KMS-11 (cell line): ENCODE results near the gene CCDC33.

Experiments
- H2AFZ ChIP-seq: fragments of 200-600 bp; sonication (generic); 2 replicates; pipeline ENCODE4 v1.6.1; 2016; ENCODE audit warnings: antibody characterized with exemption, mixed run types, low read depth
- H3K27ac ChIP-seq: fragments of 200-600 bp; sonication (generic); 2 replicates; pipeline ENCODE4 v1.6.1; 2016; ENCODE audit warnings: mild to moderate bottlenecking, mixed run types
- H3K27me3 ChIP-seq: fragments of 200-600 bp; sonication (generic); 2 replicates; pipeline ENCODE4 v1.6.1; 2017; ENCODE audit warnings: mild to moderate bottlenecking, low read depth, mixed run types, moderate library complexity; ENCODE audit not compliant: insufficient read depth
- H3K36me3 ChIP-seq: fragments of 200-600 bp; sonication (generic); 2 replicates; pipeline ENCODE4 v1.6.1; 2017; ENCODE audit warnings: mild to moderate bottlenecking, mixed run types; ENCODE audit not compliant: insufficient read depth
- H3K4me1 ChIP-seq: fragments of 200-600 bp; sonication (generic); 2 replicates; pipeline ENCODE4 v1.6.1; 2016; ENCODE audit warnings: mild to moderate bottlenecking, low read depth, mixed run types; ENCODE audit not compliant: poor library complexity, severe bottlenecking
- H3K4me2 ChIP-seq: fragments of 200-600 bp; sonication (generic); 2 replicates; pipeline ENCODE4 v1.7.0; 2016; ENCODE audit warnings: mild to moderate bottlenecking, mixed run types
- H3K4me3 ChIP-seq: fragments of 200-600 bp; sonication (generic); IDR thresholded peaks from 2 replicates; pipeline ENCODE4 v1.6.1; 2017; ENCODE audit warnings: low read depth, low read length, mixed read lengths; ENCODE audit not compliant: insufficient read depth
- H3K79me2 ChIP-seq: fragments of 200-600 bp; sonication (generic); 2 replicates; pipeline ENCODE4 v1.6.1; 2016; ENCODE audit warnings: low read depth, mixed run types; ENCODE audit not compliant: insufficient read depth
- H3K9ac ChIP-seq: fragments of 200-600 bp; sonication (generic); 2 replicates; pipeline ENCODE4 v1.6.1; 2016; ENCODE audit warnings: mild to moderate bottlenecking, mixed run types
- H4K20me1 ChIP-seq: fragments of 200-600 bp; sonication (generic); 2 replicates; pipeline ENCODE4 v1.6.1; 2016; ENCODE audit warnings: mild to moderate bottlenecking, mixed run types; ENCODE audit not compliant: insufficient read depth
- TF ChIP-seq, protein P1 (sequence below): fragments of 200-600 bp; sonication (generic); conservative IDR thresholded peaks from 2 replicates; pipeline ENCODE4 v1.6.1; 2017; ENCODE audit warnings: low read depth, mild to moderate bottlenecking, antibody characterized with exemption, low read length, moderate library complexity, mixed read lengths

Gene CCDC33

DNA sequence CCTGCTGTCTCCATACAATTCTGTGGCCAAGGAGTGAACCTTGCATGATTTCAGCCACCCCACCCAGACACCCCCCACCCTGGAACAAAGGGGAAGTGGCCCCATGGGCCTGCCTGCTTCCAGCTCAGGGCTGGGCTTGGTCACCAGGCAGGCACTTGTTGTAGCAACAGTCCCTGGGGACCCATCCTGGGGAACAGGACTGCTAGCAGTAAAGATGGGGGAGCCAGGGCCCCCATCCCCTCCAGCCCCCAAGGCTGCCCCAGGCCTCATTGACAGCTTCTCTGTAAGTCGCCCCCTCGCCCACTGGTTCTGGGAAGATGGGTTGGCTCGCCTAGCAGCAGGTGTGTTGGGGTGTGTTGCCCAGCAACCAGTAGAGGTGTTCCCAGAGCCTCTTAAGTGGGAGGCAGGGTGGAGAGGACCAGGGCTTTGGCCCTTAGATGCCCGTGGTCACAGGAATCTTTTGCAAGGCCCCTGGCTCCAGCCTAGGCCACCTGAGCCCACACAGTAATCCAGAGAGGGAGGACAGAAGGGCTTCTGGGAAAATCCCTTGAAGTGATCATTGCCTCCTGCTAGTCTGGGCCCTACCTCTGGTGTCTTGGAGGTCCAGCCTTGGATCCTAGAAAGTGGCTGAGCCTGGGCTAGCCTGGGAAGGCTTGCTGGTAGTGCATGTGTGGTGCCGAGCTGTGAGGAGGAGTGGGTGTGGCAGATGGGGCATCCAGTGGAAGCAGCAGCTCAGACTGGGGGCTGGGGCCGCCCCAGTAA, 82.4 kb downstream of the CCDC33 start:
- no peaks in the 10 kb centered on the region for H3K36me3 ChIP-seq
- no peak overlapping the region for H3K27ac ChIP-seq
- peaks cover 16% of the 10 kb centered on the region; the same call in 1 of the 2 replicates for H3K27me3 ChIP-seq
- no peak overlapping the region for H3K4me2 ChIP-seq
- H4K20me1 ChIP-seq: no peaks in the 10 kb centered on the region
- TF ChIP-seq, protein P1, sequence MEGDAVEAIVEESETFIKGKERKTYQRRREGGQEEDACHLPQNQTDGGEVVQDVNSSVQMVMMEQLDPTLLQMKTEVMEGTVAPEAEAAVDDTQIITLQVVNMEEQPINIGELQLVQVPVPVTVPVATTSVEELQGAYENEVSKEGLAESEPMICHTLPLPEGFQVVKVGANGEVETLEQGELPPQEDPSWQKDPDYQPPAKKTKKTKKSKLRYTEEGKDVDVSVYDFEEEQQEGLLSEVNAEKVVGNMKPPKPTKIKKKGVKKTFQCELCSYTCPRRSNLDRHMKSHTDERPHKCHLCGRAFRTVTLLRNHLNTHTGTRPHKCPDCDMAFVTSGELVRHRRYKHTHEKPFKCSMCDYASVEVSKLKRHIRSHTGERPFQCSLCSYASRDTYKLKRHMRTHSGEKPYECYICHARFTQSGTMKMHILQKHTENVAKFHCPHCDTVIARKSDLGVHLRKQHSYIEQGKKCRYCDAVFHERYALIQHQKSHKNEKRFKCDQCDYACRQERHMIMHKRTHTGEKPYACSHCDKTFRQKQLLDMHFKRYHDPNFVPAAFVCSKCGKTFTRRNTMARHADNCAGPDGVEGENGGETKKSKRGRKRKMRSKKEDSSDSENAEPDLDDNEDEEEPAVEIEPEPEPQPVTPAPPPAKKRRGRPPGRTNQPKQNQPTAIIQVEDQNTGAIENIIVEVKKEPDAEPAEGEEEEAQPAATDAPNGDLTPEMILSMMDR: no peak
- H3K9ac ChIP-seq: no peak overlapping the region
- H3K4me1 ChIP-seq: no peaks in the 10 kb centered on the region
- no peak overlapping the region for H3K4me3 ChIP-seq
- no peak overlapping the region for H2AFZ ChIP-seq
- H3K79me2 ChIP-seq: no peaks in the 10 kb centered on the region

DNA sequence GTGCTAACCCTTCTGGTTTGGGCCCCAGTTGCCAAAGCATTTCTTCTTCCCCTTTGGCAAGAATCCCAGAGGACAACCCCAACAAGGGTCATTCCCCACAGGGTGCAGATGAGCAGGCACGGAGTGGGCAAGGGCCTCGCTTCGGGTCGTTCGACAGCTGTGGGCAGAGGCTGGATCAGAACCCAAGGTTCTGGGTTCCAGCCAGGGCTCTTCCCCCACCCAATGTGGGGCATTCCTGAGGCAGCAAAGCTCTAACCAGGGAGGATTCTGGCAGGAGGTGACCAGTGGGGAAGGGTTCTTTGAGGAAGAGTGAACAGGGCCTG, 83.0 kb downstream of the CCDC33 start:
- TF ChIP-seq, protein P1: no peak
- Histone ChIP-seq H4K20me1 (no peaks in the 10 kb centered on the region), H2AFZ (no peak overlapping the region), H3K4me1 (no peaks in the 10 kb centered on the region), H3K27me3 (peaks cover 16% of the 10 kb centered on the region; the same call in 1 of the 2 replicates), H3K36me3 (no peaks in the 10 kb centered on the region), H3K79me2 (no peaks in the 10 kb centered on the region), H3K27ac (no peak overlapping the region), H3K9ac (no peak overlapping the region), H3K4me3 (no peak overlapping the region), H3K4me2 (no peak overlapping the region)

DNA sequence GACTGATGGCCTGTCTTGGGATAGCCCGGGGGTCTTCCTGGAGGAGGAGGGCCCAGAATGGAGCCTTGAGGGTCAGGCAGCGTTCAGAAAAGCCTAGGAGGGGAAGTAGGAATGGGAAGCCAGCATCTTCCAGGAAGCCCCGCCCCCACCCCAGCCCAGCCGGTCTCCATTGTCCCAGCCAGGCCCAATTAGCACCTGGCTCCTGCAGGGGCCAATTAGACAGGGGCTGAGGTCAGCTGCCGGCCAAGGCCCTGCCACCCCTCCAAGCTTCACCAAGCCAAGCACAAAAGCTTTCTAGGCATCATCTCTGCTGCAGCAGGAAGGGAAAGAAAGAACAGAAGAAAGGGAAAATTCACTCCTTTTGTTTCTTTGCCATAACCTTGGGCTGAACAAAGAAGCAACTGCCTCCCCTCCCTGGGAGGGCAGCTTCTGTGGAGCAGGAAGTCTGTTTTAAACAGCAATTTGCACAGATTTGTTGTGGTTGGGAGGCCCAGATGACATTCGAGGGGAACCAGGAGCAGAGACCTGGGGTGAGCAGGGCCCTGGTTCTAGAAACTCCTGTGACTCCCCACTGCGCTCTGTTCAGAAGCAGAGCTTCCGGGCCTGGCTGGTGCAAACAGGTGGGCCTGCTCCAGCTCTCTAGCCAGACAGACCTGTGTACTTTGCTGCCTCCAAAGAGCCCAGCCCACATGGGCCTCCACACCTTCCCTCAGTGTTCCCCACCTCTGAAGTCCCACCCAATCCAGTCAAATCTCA, 83.6 kb downstream of the CCDC33 start:
- Histone ChIP-seq H3K9ac (no peak overlapping the region), H3K4me2 (no peak overlapping the region), H3K4me3 (no peak overlapping the region), H4K20me1 (no peaks in the 10 kb centered on the region), H3K27ac (no peak overlapping the region), H3K27me3 (peaks cover 16% of the 10 kb centered on the region; the same call in 1 of the 2 replicates), H3K36me3 (no peaks in the 10 kb centered on the region), H2AFZ (no peak overlapping the region), H3K79me2 (no peaks in the 10 kb centered on the region), H3K4me1 (no peaks in the 10 kb centered on the region)
- TF ChIP-seq, protein P1: no peak

DNA sequence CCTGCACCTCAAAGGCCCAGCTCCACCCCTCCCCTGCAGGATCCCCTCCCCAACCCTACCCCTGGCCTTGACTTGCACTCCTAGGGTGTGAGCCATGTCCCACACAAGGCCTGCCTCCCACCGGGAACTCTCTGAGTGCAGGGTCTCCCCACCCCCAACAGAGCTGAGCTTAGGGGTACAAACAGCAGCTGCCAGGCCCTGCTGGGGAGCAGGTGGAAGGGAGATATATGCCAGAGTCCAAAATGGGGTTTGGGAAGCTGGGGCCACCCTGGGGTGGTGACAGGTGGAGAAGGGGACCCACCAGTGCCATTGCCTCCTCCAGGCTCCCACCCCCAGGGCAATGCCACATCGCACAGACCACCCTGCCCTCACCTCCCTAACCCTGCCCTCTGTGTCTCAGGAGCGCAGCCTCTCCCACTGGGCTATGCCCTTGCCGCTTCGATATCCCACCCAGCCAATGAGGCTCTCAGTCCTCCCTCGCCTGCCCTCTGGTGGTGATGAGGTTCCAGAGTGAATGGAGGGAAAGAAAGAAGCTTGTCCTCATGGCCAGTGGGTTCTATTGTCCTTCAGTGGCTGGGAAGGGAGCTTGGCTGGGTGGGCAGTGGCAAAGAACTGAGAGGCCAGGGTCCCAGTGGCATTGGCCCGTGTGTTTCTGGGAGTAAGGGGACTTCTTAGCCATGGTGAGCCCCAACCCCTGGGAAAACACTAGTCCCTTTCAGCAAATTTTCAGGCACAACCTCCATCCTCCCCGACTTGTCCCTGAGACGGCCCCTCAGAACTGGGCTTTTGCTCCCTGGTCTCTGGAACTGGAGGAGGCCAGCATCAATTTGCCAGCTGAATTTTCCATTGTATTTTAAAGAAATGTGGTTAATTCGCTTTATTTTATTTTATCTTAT, 84.5 kb downstream of the CCDC33 start:
- no peak overlapping the region for H3K4me2 ChIP-seq

More for the DNA sequence above, 84.5 kb downstream of the CCDC33 start:
- H3K27me3 ChIP-seq: peaks cover 18% of the 10 kb centered on the region; the same call in 1 of the 2 replicates
- TF ChIP-seq, protein P1: peak; percentile 80
- no peak overlapping the region for H3K27ac ChIP-seq
- no peaks in the 10 kb centered on the region for H4K20me1 ChIP-seq
- no peaks in the 10 kb centered on the region for H3K4me1 ChIP-seq
- no peak overlapping the region for H3K9ac ChIP-seq
- no peak overlapping the region for H2AFZ ChIP-seq
- no peak overlapping the region for H3K4me3 ChIP-seq
- no peaks in the 10 kb centered on the region for H3K79me2 ChIP-seq
- no peaks in the 10 kb centered on the region for H3K36me3 ChIP-seq
